H9 (cell line): ENCODE results near the gene BICD2. TPM values are rescaled to one million over a fixed set of nuclear protein-coding genes. Genes with fewer than 3 reads are reported as not detected.

Experiments used
- DNase-seq: peaks from one replicate; pipeline ENCODE4 v3.0.0-alpha.2; 2017
- H2AFZ ChIP-seq: one replicate; pipeline ENCODE4 v1.6.1; 2013; ENCODE audit warnings: mild to moderate bottlenecking, low read length, control low read depth, moderate library complexity
- H2AK5ac ChIP-seq: 2 replicates; pipeline ENCODE4 v1.6.1; 2013; ENCODE audit warnings: low read length, control low read depth, mixed read lengths; ENCODE audit not compliant: insufficient read length
- H2BK120ac ChIP-seq: one replicate; pipeline ENCODE4 v1.6.1; 2013; ENCODE audit warnings: low read depth, mild to moderate bottlenecking, low read length, control low read depth, inconsistent platforms; ENCODE audit not compliant: poor library complexity, severe bottlenecking
- H2BK12ac ChIP-seq: 2 replicates; pipeline ENCODE4 v1.6.1; 2013; ENCODE audit warnings: low read length, control low read depth, mixed read lengths, low read depth; ENCODE audit not compliant: insufficient read length
- H2BK15ac ChIP-seq: 2 replicates; pipeline ENCODE4 v1.6.1; 2013; ENCODE audit warnings: low read depth, low read length, control low read depth
- H2BK20ac ChIP-seq: one replicate; pipeline ENCODE4 v1.6.1; 2013; ENCODE audit warnings: low read depth, mild to moderate bottlenecking, low read length, control low read depth, inconsistent platforms; ENCODE audit not compliant: poor library complexity, severe bottlenecking
- H2BK5ac ChIP-seq: 2 replicates; pipeline ENCODE4 v1.6.1; 2013; ENCODE audit warnings: low read length, control low read depth, mixed read lengths; ENCODE audit not compliant: insufficient read length
- H3K14ac ChIP-seq: 2 replicates; pipeline ENCODE4 v1.6.1; 2013; ENCODE audit warnings: low read length, control low read depth; ENCODE audit not compliant: insufficient read depth
- H3K18ac ChIP-seq: 2 replicates; pipeline ENCODE4 v1.6.1; 2013; ENCODE audit warnings: low read depth, mild to moderate bottlenecking, mixed read lengths, low read length, control low read depth; ENCODE audit not compliant: insufficient read length
- H3K23ac ChIP-seq: 2 replicates; pipeline ENCODE4 v1.6.1; 2013; ENCODE audit warnings: low read length, control low read depth, mixed read lengths, low read depth; ENCODE audit not compliant: insufficient read length
- H3K23me2 ChIP-seq: 2 replicates; pipeline ENCODE4 v1.6.1; 2013; ENCODE audit warnings: low read depth, mild to moderate bottlenecking, mixed read lengths, low read length, control low read depth; ENCODE audit not compliant: insufficient read length, poor library complexity, severe bottlenecking
- H3K27ac ChIP-seq: 2 replicates; pipeline ENCODE4 v1.5.1; 2013; ENCODE audit warnings: low read length, control low read depth, mixed read lengths, low read depth; ENCODE audit not compliant: insufficient read length
- H3K27me3 ChIP-seq: 2 replicates; pipeline ENCODE4 v1.6.1; 2013; ENCODE audit warnings: low read length, control low read depth, inconsistent platforms; ENCODE audit not compliant: insufficient read depth
- H3K4ac ChIP-seq: 2 replicates; pipeline ENCODE4 v1.6.1; 2013; ENCODE audit warnings: low read depth, mild to moderate bottlenecking, control low read depth, inconsistent platforms, low read length, moderate library complexity
- H3K4me1 ChIP-seq: 2 replicates; pipeline ENCODE4 v1.6.1; 2013; ENCODE audit warnings: low read length, control low read depth, inconsistent platforms; ENCODE audit not compliant: insufficient read depth
- H3K4me2 ChIP-seq: 2 replicates; pipeline ENCODE4 v1.6.1; 2013; ENCODE audit warnings: low read length, control low read depth, mixed read lengths; ENCODE audit not compliant: insufficient read length, insufficient read depth
- H3K56ac ChIP-seq: 2 replicates; pipeline ENCODE4 v1.6.1; 2013; ENCODE audit warnings: low read depth, mild to moderate bottlenecking, mixed read lengths, low read length, control low read depth; ENCODE audit not compliant: insufficient read length
- H3K79me1 ChIP-seq: 2 replicates; pipeline ENCODE4 v1.6.1; 2013; ENCODE audit warnings: low read depth, mild to moderate bottlenecking, moderate library complexity, low read length, control low read depth, inconsistent platforms; ENCODE audit not compliant: insufficient read depth, poor library complexity, severe bottlenecking
- H3K79me2 ChIP-seq: 2 replicates; pipeline ENCODE4 v1.6.1; 2013; ENCODE audit warnings: low read length, control low read depth, inconsistent platforms; ENCODE audit not compliant: insufficient read depth
- H3K9ac ChIP-seq: 2 replicates; pipeline ENCODE4 v1.6.1; 2013; ENCODE audit warnings: low read length, control low read depth, mixed read lengths; ENCODE audit not compliant: insufficient read length; ENCODE audit errors: extremely low read depth
- H3K9me3 ChIP-seq: one replicate; pipeline ENCODE4 v1.6.1; 2013; ENCODE audit warnings: low read depth, low read length, inconsistent platforms; ENCODE audit not compliant: control insufficient read depth
- H3T11ph ChIP-seq: one replicate; pipeline ENCODE4 v1.6.1; 2013; ENCODE audit warnings: mild to moderate bottlenecking, low read length, control low read depth, inconsistent platforms
- H4K20me1 ChIP-seq: one replicate; pipeline ENCODE4 v1.6.1; 2013; ENCODE audit not compliant: control insufficient read depth, insufficient read length, insufficient read depth
- H4K5ac ChIP-seq: 2 replicates; pipeline ENCODE4 v1.6.1; 2013; ENCODE audit warnings: low read depth, mild to moderate bottlenecking, mixed read lengths, low read length, control low read depth; ENCODE audit not compliant: insufficient read length
- H4K8ac ChIP-seq: replicated peaks from 2 replicates; pipeline ENCODE4 v1.6.1; 2013; ENCODE audit warnings: low read length, control low read depth, mixed read lengths, low read depth; ENCODE audit not compliant: insufficient read length
- H4K91ac ChIP-seq: 2 replicates; pipeline ENCODE4 v1.6.1; 2013; ENCODE audit warnings: low read depth, mild to moderate bottlenecking, moderate library complexity, mixed read lengths, low read length, control low read depth; ENCODE audit not compliant: insufficient read length
- H3K27ac Mint-ChIP-seq, 3 experiments: 2 replicates in 2 of 3; 3 replicates in 1 of 3; pipeline ENCODE4 v1.8.0; 2020 to 2021; ENCODE audit warnings: mixed read lengths in 3 of 3, mild to moderate bottlenecking in 1 of 3, moderate library complexity in 1 of 3
- H3K27me3 Mint-ChIP-seq: 2 replicates; pipeline ENCODE4 v1.8.0; 2021; ENCODE audit warnings: low read depth, mild to moderate bottlenecking, moderate library complexity, mixed read lengths
- H3K36me3 Mint-ChIP-seq, 3 experiments: 2 replicates in 2 of 3; 3 replicates in 1 of 3; pipeline ENCODE4 v1.8.0; 2020 to 2021; ENCODE audit warnings: low read depth in 3 of 3, mixed read lengths in 3 of 3; ENCODE audit not compliant: insufficient read depth in 1 of 3
- H3K4me1 Mint-ChIP-seq, 2 experiments: 2 replicates each; pipeline ENCODE4 v1.8.0; 2020; ENCODE audit warnings: mixed read lengths in 2 of 2
- H3K4me3 Mint-ChIP-seq, 2 experiments: 2 replicates in 1 of 2; 3 replicates in 1 of 2; pipeline ENCODE4 v1.8.0; 2020 to 2021; ENCODE audit warnings: mild to moderate bottlenecking in 2 of 2, mixed read lengths in 2 of 2, moderate library complexity in 1 of 2
- H3K9me3 Mint-ChIP-seq, 2 experiments: 2 replicates in 1 of 2; 3 replicates in 1 of 2; pipeline ENCODE4 v1.8.0; 2020; ENCODE audit warnings: mild to moderate bottlenecking in 2 of 2, mixed read lengths in 2 of 2, moderate library complexity in 1 of 2
- CTCF ChIP-seq: fragments of 200-600 bp; sonication (generic); conservative IDR thresholded peaks from 3 replicates; pipeline ENCODE4 v1.8.0; 2021; ENCODE audit warnings: antibody characterized with exemption, mild to moderate bottlenecking
- WGBS: extraction: QIAGEN DNeasy Blood & Tissue Kit; methylation state at CpG from one replicate; pipeline ENCODE4 v1.1.7; 2013; ENCODE audit warnings: missing lambda C conversion rate, low lambda C conversion rate, mixed read lengths; ENCODE audit not compliant: insufficient read length; ENCODE audit errors: extremely low coverage; 5-methylcytosine and 5-hydroxymethylcytosine counted together
- total RNA-seq: library from RNA; stranded (reverse); gene quantifications from 2 replicates; pipeline ENCODE4 v1.2.1, GENCODE V29; 2021

Gene BICD2
- total RNA-seq, 1 experiment from 2014 or later = 22.3 TPM

- no peak overlapping the region for H4K8ac ChIP-seq
- H3K18ac ChIP-seq = no peak overlapping the region
- H3K9me3 ChIP-seq = no peaks in the 10 kb centered on the region
- WGBS = no CpG with 5 or more reads among the region's 3 CpGs
- H3K4me2 ChIP-seq = no peak overlapping the region
- H4K5ac ChIP-seq = no peak overlapping the region
- no peaks in the 10 kb centered on the region for H4K20me1 ChIP-seq
- H2BK12ac ChIP-seq = no peak overlapping the region
- no peaks in the 10 kb centered on the region for H3K27me3 ChIP-seq
- no peak overlapping the region for H2BK20ac ChIP-seq
- H3K4me1 Mint-ChIP-seq = peaks cover 40 to 43% of the 10 kb centered on the region in 2 experiments
- no peak overlapping the region for H3K27ac ChIP-seq
- peaks cover 6% of the 10 kb centered on the region for H3K23me2 ChIP-seq
- peaks cover 45% of the 10 kb centered on the region; the same call in 1 of the 2 replicates for H3K79me2 ChIP-seq
- H3K36me3 Mint-ChIP-seq = no peaks in the 10 kb centered on the region
- no peak overlapping the region for H3K14ac ChIP-seq
- TF ChIP-seq CTCF = no peak
- H3K27me3 Mint-ChIP-seq = no peaks in the 10 kb centered on the region
- H3K4me3 Mint-ChIP-seq = no peak overlapping the region
- DNase-seq = no peak
- H2BK5ac ChIP-seq = no peak overlapping the region
- no peak overlapping the region for H3T11ph ChIP-seq
- no peaks in the 10 kb centered on the region for H3K9me3 Mint-ChIP-seq
- H3K4ac ChIP-seq = no peak overlapping the region
- peaks cover 7% of the 10 kb centered on the region; the same call in 1 of the 2 replicates for H3K4me1 ChIP-seq
- H3K23ac ChIP-seq = no peak overlapping the region
- no peak overlapping the region for H3K56ac ChIP-seq
- H2AFZ ChIP-seq = no peak overlapping the region
- no peaks in the 10 kb centered on the region for H3K79me1 ChIP-seq
- no peak overlapping the region for H2BK120ac ChIP-seq
- H3K27ac Mint-ChIP-seq = 0 out of 7 replicates have a peak overlapping the region, but pooled peaks of 1 of the 3 experiments have one; percentile 37
- no peak overlapping the region for H2BK15ac ChIP-seq
- no peak overlapping the region for H2AK5ac ChIP-seq
- H3K9ac ChIP-seq = no peak overlapping the region
- H4K91ac ChIP-seq = no peak overlapping the region
These were observed 4.1 kb downstream of the BICD2 start for GRCh38 chr9:92760494-92760893.
